Measurements from ENCODE around the gene PLCB1.
"Not testable (repeated sequence)": the region's sequence is repeated elsewhere in the genome, so short reads cannot be mapped to it uniquely, and the experiment has no call there.

DNA sequence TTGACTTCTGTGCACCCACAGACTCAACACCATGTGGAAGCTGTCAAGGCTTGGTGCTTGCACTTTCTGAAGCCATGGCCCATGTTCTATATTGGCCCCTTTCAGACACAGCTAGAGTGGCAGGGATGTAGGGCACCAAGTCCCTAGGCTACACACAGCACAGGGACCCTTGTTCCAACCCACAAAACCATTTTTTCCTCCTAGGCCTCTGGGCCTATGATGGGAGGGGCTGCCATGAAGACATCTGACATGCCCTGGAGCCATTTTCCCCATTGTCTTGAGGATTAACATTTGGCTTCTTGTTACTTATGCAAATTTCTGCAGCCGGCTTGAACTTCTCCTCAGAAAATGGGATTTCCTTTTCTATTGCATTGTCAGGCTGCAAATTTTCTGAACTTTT, 27.2 kb downstream of the PLCB1 start:
- not testable (repeated sequence) for TF ChIP-seq CTCF, POLR2A (IDR thresholded peaks at IDR 0.05)

Data from Peyer's patch (tissue), 4 donors.